ENCODE results near the gene EXOC2. TPM values are rescaled to one million over a fixed set of nuclear protein-coding genes. Genes with fewer than 3 reads are reported as not detected.

Gene EXOC2
- total and polyA plus RNA-seq, 10 donors: 7.0 to 32.8 (median 25.3) TPM

- Histone ChIP-seq H3K4me3 (no peak overlapping the region), H3K4me1 (peaks cover 0 to 38% (median 9%) of the 10 kb centered on the region in 6 donors), H3K9me3 (no peaks in the 10 kb centered on the region), H3K27ac (no peak overlapping the region), H3K36me3 (peaks cover 0 to 39% (median 0%) of the 10 kb centered on the region in 6 donors), H3K27me3 (replicated peaks in 1 of 7) (no peaks in the 10 kb centered on the region)
- TF ChIP-seq CTCF (IDR thresholded peaks at IDR 0.05 in 8 of 11, conservative IDR thresholded peaks at IDR 0.05 in 3 of 11): no peak
- no peak for TF ChIP-seq POLR2AphosphoS5 (IDR thresholded peaks at IDR 0.05)
- no peak for TF ChIP-seq POLR2A (IDR thresholded peaks at IDR 0.05)
- WGBS, 5 donors: 84 to 96% (median 94%) methylated on average over 9 of the region's 9 CpGs
- intact Hi-C loops (cut with DNase I; ENCODE audit: low total_unique reads): no loop called here
- DNase-seq: no peak
Measured at GRCh38 chr6:508006-508405, 184.9 kb downstream of the EXOC2 start.

GRCh38 chr6:506920-507622 lies 185.9 kb downstream of the EXOC2 start:
- WGBS, 5 donors: 45 to 75% (median 60%) methylated on average over 1 of the region's 1 CpG
- DNase-seq: no peak
- H3K27me3 ChIP-seq (replicated peaks in 1 of 7): no peaks in the 10 kb centered on the region
- intact Hi-C loops (cut with DNase I; ENCODE audit: low total_unique reads): no loop called here
- no peak overlapping the region for H3K4me3 ChIP-seq
- peaks cover 0 to 31% (median 0%) of the 10 kb centered on the region in 6 donors for H3K36me3 ChIP-seq
- H3K27ac ChIP-seq: no peak overlapping the region
- no peak for TF ChIP-seq CTCF (IDR thresholded peaks at IDR 0.05 in 8 of 11, conservative IDR thresholded peaks at IDR 0.05 in 3 of 11)
- H3K4me1 ChIP-seq: peaks cover 0 to 44% (median 15%) of the 10 kb centered on the region in 6 donors
- H3K9me3 ChIP-seq: no peaks in the 10 kb centered on the region

- TF ChIP-seq CTCF (IDR thresholded peaks at IDR 0.05 in 8 of 11, conservative IDR thresholded peaks at IDR 0.05 in 3 of 11) (no peak), POLR2A (IDR thresholded peaks at IDR 0.05) (no peak), POLR2AphosphoS5 (IDR thresholded peaks at IDR 0.05) (no peak)
- H3K4me1 ChIP-seq: peaks cover 0 to 49% (median 21%) of the 10 kb centered on the region in 6 donors
- peaks cover 0 to 25% (median 0%) of the 10 kb centered on the region in 6 donors for H3K36me3 ChIP-seq
- intact Hi-C loops (cut with DNase I; ENCODE audit: low total_unique reads): no loop called here
- DNase-seq: no peak
- no peaks in the 10 kb centered on the region for H3K9me3 ChIP-seq
- no peak overlapping the region for H3K27ac ChIP-seq
- no peak overlapping the region for H3K4me3 ChIP-seq
- no peaks in the 10 kb centered on the region for H3K27me3 ChIP-seq (replicated peaks in 1 of 7)
- WGBS, 5 donors: 24 to 50% (median 35%) methylated on average over 4 of the region's 4 CpGs
Measured at GRCh38 chr6:506508-506907, 186.4 kb downstream of the EXOC2 start.

- WGBS, 5 donors: 90 to 96% (median 92%) methylated on average over 10 of the region's 10 CpGs
- peaks cover 0 to 19% (median 0%) of the 10 kb centered on the region in 6 donors for H3K36me3 ChIP-seq
- H3K27me3 ChIP-seq (replicated peaks in 1 of 7): no peaks in the 10 kb centered on the region
- H3K4me1 ChIP-seq: peaks cover 0 to 46% (median 24%) of the 10 kb centered on the region in 6 donors
- no peak overlapping the region for H3K27ac ChIP-seq
- DNase-seq: no peak
- TF ChIP-seq POLR2A (IDR thresholded peaks at IDR 0.05) (no peak), CTCF (IDR thresholded peaks at IDR 0.05 in 8 of 11, conservative IDR thresholded peaks at IDR 0.05 in 3 of 11) (no peak), POLR2AphosphoS5 (IDR thresholded peaks at IDR 0.05) (no peak)
- intact Hi-C loops (cut with DNase I; ENCODE audit: low total_unique reads): no loop called here
- H3K9me3 ChIP-seq: no peaks in the 10 kb centered on the region
- no peak overlapping the region for H3K4me3 ChIP-seq
Measured at GRCh38 chr6:505374-505773, 187.6 kb downstream of the EXOC2 start.

All from spleen (tissue), 11 donors.